Effector CD8-positive, alpha-beta T cell (primary cell): Measurements from ENCODE around the gene BRI3BP.
"Not testable (repeated sequence)": the region's sequence is repeated elsewhere in the genome, so short reads cannot be mapped to it uniquely, and the experiment has no call there.

Experiments used
- DNase-seq: peaks from one replicate; lab custom pipeline; 2025; lab: John Stamatoyannopoulos, UW

The BRI3BP gene

GRCh38 chr12:125065919-125066570 is 72.6 kb downstream of the BRI3BP start:
- no peak for DNase-seq

DNA sequence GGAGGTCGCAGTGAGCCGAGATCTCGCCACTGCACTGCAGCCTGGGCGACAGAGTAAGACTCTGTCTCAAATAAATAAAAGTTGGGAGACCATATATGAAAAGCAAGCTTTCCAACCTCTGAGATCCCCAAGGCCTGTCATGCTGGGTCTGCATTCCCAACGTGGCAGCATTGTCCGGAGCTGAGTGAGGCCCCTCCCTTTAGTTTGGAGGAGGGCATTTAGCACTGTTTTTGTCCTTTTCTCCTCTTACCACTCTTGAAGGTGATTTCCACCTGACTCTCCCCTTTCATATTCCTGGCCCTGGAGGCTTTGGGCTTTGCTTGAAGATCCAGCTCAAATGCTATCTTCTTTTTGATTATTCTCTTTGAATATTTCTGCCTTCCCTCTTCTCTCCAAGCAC is 74.9 kb downstream of the BRI3BP start:
- no peak for DNase-seq

DNA sequence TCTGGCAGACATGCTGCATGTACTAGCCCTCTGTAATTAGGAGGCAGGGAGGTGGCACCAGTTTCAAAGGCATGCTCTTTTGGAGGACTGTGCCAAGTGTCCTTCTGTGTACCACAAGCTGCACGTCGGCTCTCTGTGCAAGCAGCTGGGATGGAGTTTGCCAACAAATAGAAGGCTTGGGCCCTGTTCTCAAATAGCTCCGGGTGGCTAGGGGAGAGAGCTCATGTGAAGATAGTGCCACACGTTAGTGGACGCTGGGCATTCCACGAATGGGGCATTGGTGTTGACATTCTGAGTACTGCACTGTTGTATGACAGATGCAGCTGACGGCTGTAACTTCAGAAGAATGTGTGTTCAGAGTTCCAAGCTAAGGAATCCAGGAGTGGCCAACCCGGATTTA is 76.2 kb downstream of the BRI3BP start:
- DNase-seq = no peak

DNA sequence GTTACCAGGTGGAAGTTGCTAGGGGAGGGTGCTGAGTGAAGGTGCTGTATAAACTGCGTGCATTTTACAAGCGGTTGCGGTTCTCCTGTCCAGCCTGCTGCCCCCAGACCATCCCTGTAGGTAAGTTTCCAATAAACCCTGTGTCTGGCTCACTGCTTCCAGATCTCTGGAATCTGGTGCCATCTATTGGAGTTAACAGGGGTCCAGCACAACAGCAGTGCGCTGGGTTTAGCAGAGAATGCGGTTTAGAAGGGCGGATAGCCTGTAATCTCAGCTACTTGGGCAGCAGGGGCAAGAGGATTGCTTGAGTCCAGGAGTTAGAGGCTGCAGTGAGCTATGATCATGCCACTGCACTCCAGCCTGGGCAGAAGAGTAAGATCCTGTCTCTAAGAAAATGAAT is 76.7 kb downstream of the BRI3BP start:
- no peak for DNase-seq

DNA sequence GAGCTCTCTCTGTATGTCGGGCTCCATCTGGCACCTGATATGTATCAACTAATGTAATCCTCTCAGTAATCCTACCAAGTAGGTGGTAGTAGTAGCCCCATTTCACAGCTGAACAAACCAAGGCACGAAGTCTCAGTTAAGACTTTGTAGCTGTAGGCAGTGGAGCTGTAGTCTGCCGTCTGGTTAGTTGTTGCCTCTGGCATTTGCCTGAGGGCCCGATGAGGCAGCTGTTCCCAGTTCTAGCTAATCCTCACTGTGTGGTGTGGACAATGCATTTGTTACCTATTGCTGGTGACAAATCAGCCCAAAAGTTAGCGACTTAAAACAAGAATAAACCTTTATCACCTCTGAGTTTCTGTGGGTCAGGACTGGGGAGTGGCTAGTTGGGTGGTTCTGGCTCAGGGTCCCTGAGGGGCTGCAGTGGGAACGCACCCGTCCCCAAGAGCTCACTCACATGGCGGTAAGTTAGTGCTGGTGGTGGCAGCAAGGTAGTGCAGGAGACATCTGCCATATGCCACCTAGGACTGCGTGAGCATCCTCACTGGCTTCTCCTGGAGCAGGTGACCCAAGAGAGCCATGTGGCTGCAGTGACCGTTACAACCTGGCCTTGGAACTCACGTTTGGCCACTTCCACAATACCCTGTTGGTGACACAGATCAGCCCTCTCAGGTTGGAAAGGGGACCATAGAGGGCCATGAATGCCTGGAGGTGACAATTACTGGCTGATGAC is 77.4 kb downstream of the BRI3BP start:
- DNase-seq = no peak

DNA sequence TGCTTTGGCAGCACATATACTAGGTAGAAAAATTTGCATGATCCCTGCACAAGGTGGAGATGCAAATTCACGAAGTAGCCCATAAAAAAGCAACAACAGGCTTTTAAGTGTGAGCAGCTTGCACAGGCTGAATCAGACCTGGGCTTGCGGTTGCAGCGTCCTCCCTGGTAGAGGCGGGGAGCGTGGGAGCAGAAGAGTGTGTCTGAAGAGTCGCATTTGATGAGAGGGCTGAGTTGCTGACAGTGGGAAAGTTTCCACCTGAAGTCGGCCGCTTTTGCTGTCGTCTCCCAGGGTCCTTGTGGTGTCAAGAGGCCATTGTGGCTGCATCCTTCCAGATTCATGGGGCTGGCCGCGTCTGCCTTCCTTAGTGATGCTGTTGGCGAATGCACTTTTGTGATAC is 78.0 kb downstream of the BRI3BP start:
- no peak for DNase-seq

- DNase-seq = no peak
Observed at GRCh38 chr12:125072496-125072895, 79.1 kb downstream of the BRI3BP start.

- DNase-seq = not testable (repeated sequence)
Observed at GRCh38 chr12:125074294-125074693, 80.8 kb downstream of the BRI3BP start.

DNA sequence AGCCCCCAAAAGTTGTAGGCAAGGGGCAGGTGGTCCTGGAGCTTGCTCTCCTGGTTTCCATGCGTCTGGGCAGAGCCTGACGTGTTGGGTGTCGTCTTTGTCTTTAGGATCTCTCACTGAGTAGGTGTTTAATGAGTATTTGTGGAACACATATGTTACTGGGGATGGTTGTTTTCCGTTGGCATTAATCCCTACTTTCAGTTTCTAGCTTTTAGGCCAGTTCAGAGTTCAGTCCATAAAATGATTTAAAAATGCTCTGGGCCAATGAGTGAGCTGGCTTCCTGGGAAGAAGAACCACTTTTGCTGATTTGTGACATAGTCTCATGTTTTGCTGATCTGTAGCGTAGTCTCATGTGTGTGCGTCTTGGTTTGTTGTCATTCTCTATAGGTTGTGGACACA is 82.7 kb downstream of the BRI3BP start:
- DNase-seq = no peak

GRCh38 chr12:125079084-125079483 is 85.6 kb downstream of the BRI3BP start:
- no peak for DNase-seq

DNA sequence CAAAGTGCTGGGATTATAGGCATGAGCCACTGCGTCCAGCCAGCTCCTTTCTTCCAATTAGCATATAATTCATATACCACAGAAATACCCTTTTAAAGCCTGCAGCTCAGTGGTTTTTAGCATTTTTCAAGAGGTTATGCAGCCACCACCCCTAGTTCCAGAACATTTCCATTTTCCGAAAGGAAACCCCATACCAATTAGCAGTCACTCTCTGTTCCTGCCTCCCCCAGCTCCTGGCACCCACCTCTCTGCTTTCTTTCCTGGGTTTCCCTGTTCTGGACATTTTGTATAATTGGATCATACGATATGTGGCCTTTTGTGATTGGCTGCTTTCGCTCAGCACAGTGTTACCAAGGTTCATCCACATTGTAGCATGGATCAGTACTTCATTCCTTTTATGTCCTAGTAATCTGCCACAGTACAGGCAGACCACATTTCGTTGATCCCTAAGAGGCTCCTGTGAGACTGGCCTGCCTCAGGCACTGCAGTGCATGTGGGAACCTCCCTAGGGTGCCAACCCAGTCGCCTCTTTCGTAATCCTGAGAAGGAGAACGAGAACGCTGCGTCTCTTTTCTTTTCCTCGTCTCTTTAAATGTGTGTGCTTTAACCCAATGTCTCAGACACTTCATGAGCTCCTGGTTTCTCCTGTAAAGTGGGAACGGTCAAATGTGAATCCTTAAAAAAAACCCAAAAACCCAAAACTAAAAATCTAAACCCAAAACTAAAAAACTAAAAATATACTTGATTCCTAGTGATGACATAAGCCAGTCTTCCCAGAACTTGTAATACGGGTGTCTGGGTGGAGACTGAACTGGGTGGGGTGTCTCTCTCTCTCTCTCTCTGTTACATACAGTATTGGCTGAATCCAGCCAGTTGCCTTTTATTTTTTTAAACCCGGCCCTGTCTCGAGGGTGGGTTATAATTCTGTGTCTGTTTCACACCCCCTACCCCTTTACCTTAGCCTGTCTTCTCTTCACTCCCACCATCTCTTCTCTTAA is 86.5 kb downstream of the BRI3BP start:
- DNase-seq = no peak
